Adrenal gland (tissue), 5 donors: Measurements from ENCODE around the gene COL15A1.

Experiments
- POLR2A ChIP-seq, 2 donors: fragments of 450-650 bp; IDR thresholded peaks; one replicate each; pipeline ENCODE4 v1.6.1; 2017; ENCODE audit warnings: antibody characterized with exemption in 2 of 2, mild to moderate bottlenecking in 2 of 2, moderate library complexity in 1 of 2
- TF ChIP-seq, protein P1 (sequence below), 6 experiments: fragments of 450-650 bp in 4 of 6; fragments of 200-600 bp in 2 of 6; sonication (generic) in 1 of 6; IDR thresholded peaks; 1 replicate in 5 of 6; 2 replicates in 1 of 6; pipeline versions ENCODE4 v1.5.1 to v1.8.0; 2016 to 2021; ENCODE audit warnings: antibody characterized with exemption in 6 of 6, mild to moderate bottlenecking in 2 of 6, moderate library complexity in 1 of 6
- donor health status: DM: no; HTN: no; CAD: no.

DNA sequence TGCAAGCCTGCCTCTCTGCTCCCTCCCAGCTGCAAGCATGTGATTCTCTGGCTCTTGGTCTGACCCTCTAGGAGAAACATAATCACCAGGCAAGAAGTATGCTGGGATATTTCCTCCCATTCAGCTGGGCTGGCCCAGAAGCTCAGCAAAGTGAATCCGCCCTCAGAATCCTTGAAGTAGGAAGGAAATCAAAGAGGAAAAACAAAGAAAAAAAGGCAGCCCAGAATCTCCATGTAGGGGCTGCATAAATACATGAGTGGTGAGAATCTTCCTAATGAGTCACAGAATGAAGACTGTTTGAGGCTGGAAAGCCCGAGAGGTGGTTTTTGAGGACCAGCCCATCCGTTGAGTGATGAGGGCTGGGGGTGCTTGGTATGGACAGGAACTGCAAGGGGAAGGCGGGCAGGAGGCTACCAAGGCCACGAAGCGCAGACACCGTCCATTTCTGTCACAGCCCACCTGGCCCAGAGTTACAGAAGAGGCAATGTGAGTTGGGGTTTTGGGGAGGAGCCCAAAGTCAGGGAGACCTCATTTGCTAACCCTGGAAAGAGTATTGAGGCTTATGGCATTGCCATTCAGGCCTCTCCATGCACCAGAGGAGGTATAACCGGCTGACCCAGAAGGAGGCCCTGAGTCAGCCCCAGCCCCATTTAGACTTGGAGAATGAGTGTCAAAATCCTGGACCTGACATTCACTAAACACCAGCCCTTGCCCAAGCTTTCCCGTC, 127.8 kb downstream of the COL15A1 start:
- TF ChIP-seq, protein P1, sequence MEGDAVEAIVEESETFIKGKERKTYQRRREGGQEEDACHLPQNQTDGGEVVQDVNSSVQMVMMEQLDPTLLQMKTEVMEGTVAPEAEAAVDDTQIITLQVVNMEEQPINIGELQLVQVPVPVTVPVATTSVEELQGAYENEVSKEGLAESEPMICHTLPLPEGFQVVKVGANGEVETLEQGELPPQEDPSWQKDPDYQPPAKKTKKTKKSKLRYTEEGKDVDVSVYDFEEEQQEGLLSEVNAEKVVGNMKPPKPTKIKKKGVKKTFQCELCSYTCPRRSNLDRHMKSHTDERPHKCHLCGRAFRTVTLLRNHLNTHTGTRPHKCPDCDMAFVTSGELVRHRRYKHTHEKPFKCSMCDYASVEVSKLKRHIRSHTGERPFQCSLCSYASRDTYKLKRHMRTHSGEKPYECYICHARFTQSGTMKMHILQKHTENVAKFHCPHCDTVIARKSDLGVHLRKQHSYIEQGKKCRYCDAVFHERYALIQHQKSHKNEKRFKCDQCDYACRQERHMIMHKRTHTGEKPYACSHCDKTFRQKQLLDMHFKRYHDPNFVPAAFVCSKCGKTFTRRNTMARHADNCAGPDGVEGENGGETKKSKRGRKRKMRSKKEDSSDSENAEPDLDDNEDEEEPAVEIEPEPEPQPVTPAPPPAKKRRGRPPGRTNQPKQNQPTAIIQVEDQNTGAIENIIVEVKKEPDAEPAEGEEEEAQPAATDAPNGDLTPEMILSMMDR (IDR thresholded peaks at IDR 0.05) = no peak
- TF ChIP-seq POLR2A (IDR thresholded peaks at IDR 0.05) = no peak
